UCSD-AML1 (cell line): ENCODE measurements around the gene ATP9A.
"Not testable (repeated sequence)": the region's sequence is repeated elsewhere in the genome, so short reads cannot be mapped to it uniquely, and the experiment has no call there.

Experiments
- DNase-seq: peaks from one replicate; lab custom pipeline; 2025; ENCODE audit not compliant: unreplicated experiment; lab: John Stamatoyannopoulos, UW

Gene ATP9A

GRCh38 chr20:51695574-51696303, 72.5 kb downstream of the ATP9A start:
- peak; percentile 24 for DNase-seq

GRCh38 chr20:51692806-51693400, 75.3 kb downstream of the ATP9A start:
- no peak for DNase-seq

- no peak for DNase-seq
Measured at GRCh38 chr20:51691703-51692102, 76.5 kb downstream of the ATP9A start.

GRCh38 chr20:51688600-51689244, 79.5 kb downstream of the ATP9A start:
- no peak for DNase-seq

- DNase-seq: no peak
Measured at GRCh38 chr20:51687630-51688029, 80.6 kb downstream of the ATP9A start.

- peak; percentile 40 for DNase-seq
Measured at GRCh38 chr20:51687108-51687507, 81.1 kb downstream of the ATP9A start.

DNA sequence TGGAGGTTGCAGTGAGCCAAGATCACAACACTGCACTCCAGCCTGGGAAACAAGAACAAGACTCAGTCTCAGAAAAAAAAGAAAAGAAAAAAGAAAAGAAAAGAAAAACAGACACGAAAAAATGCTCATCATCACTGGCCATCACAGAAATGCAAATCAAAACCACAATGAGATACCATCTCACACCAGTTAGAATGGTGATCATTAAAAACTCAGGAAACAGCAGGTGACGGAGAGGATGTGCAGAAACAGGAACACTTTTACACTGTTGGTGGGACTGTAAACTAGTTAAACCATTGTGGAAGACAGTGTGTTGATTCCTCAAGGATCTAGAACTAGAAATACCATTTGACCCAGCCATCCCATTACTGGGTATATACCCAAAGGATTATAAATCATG, 82.7 kb downstream of the ATP9A start:
- DNase-seq: not testable (repeated sequence)

- DNase-seq: no peak
Measured at GRCh38 chr20:51680067-51680749, 88.0 kb downstream of the ATP9A start.

- no peak for DNase-seq
Measured at GRCh38 chr20:51679254-51679921, 88.8 kb downstream of the ATP9A start.

DNA sequence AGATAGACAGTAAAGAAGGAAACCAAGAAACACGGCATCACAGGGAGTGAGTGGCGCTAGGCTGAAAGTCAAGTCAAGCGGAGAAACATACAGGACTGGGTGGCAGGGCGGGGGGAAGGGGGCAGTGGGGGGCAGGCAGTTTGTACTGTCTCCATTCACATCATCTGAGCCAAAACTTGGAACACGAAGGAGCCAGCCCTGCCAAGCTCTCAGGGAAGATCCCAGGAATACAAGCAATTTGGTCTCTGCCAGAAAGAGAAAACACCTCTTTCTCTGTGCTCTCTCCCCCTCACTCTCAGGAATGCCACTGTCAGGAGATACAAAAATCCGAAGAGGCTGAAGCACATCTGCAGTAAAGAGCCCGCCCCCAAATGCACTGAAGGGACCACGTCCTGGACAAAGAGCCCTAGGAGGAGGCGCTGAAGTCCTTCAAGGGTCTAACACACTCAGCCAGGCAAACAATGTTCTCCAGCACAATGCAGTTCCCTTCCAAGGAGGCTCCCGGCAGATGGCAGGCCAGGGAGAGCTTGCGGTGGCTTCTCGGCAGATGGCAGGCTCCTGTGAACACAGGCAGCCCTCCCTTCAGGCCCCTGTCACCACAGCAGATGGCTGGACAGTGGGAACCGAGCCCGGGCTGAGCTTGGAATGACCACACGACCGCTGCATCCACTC, 90.0 kb downstream of the ATP9A start:
- DNase-seq: no peak

DNA sequence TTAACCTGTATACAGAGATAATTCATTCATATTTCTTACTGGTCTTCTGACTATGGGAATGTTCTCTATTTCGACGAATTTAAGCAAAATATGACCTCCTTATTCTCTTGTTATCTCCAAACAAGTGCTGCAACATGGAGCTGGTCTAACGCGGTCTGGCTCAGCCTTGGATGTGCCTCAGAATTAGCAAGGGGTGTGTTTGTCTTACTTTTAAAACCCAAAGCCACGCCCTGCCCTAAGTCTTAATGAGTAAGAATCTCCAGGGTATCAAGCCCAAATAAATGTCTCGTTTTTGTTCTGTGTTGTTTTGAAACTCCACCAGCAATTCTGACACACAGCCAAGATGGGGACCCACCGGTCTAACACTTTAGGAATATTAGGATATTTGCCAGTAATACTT, 99.2 kb downstream of the ATP9A start:
- no peak for DNase-seq

GRCh38 chr20:51668515-51668914, 99.7 kb downstream of the ATP9A start:
- DNase-seq: no peak

GRCh38 chr20:51667491-51667890, 100.7 kb downstream of the ATP9A start:
- no peak for DNase-seq

DNA sequence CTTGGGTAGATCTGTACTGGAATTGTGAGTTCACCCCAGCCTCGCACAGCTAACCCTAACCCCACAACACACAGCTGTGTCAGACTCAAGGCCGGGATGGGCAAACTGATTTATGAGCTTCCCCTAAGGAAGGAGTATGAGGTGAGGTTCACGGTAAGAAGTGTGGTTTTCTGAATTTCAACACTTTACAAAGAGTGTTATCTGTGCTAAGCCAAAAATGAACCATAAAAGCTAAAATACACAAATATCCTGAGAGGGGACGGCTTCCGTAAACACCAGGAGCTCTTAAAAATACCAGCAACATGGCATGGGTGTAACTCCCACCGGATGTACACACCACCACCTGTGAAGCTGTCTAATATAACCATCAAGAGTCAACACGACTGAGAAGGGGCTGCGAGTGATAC, 101.2 kb downstream of the ATP9A start:
- no peak for DNase-seq

DNA sequence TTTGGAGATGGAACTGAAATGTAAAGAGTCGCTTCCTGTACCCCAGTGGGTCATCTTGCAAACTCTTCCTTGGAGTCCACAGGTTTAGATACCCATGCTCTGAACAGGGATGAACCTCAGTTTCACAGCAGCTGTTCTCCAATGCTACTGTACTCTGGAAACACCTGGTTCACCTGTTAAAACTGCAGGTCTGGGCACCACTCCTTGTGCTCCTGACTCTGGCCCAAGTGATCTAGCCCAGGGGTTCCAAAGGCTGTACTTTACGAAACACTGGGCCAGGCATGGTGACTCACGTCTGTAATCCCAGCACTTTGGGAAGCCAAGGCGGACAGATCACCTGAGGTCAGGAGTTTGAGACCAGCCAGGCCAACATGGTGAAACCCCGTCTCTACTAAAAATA, 102.1 kb downstream of the ATP9A start:
- no peak for DNase-seq

GRCh38 chr20:51665543-51666118, 102.6 kb downstream of the ATP9A start:
- DNase-seq: no peak

DNA sequence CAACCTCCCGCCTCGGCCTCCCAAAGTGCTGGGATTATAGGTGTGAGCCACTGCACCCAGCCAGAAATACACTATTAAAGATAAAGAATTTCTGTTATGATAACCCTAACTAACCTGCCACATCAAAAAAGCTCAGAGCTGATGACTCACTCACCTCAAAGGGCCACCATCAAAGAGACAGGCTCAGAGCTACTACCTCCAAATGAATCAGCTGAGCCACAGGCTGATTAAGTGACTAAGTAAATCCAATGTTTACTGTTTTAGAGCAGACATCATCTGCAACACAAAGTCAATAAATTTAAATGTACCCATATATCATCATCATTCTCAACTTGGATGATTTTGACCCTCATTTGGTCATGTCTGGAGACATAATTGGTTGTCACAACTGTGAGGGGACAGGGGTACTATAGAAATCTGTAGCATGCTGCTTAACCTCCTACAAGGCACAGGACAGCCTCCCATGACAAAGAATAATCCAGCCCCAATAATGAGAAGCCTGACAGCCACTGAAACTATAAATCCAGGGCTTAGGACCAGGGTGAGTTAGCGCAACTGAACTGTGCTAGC, 106.5 kb downstream of the ATP9A start:
- no peak for DNase-seq

DNA sequence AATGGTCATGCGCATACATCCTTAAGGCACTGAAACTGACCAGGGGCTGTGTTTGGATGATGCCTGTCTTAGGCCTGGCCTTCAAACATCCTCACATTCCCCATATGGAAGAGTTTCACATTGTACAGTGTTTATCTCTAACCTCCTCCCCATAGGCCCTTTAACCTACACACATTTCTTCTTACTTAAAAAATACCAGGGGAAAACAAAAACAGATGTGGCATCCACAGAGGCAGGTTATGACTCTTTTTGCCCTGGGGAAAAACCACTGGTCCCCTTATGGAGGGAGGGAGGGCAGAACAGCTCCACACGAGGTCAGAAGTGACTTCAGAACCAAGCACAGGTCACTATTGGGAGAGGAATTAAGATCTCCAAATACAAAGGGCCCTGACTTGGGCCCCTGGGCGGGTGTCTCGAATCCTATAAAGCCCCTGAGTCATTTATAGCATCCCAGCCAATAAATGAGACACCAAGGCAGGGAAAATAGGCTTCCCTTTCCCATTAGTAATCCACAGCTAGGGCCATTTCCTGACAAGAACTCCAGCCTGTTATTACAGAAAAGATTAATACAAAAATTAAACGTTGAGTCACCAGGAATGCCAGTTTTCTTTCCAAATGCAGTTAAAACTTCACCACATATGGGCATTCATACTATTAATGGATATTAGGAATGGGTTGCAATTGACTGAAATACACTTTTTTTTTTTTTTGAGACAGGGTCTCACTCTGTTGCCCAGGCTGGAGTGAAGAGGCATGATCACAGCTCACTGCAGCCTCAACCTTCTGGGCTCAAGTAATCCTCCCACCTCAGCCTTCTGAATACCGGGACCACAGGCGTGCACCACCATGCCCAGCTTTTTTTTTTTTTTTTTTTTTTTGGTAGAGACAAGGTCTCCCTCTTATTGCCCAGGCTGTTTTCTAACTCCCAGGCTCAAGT, 107.2 kb downstream of the ATP9A start:
- DNase-seq: no peak

DNA sequence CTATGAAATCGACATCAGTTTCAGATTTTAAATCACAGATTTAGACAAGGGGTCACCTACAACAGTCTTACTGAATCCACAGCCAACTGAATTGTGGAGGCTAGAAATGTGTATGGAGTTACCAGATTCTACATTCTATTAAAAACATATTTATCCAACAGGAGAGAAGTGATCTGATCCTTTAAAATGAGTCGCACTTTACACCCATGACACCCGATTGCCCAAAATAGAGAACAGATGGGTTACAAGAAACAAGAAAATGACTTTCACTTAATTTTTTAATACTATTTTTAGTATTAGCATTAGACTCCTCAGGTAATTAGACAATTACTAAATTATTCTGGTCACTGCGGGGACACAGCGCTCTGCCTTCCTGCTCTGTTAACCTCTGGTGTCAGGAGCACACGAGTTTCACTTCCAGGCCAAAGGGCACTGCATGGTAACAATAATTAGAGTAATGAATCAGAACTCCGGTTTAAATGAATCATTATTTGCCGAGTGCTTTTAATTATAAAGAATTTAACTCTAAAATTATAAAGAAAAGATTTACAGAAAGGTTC, 108.6 kb downstream of the ATP9A start:
- no peak for DNase-seq
